AML-193 (cell line): ENCODE measurements around the gene LAMTOR5.

Experiments
- DNase-seq, 2 experiments: peaks; one replicate each; lab custom pipeline; 2025; lab: John Stamatoyannopoulos, UW

LAMTOR5 gene

DNA sequence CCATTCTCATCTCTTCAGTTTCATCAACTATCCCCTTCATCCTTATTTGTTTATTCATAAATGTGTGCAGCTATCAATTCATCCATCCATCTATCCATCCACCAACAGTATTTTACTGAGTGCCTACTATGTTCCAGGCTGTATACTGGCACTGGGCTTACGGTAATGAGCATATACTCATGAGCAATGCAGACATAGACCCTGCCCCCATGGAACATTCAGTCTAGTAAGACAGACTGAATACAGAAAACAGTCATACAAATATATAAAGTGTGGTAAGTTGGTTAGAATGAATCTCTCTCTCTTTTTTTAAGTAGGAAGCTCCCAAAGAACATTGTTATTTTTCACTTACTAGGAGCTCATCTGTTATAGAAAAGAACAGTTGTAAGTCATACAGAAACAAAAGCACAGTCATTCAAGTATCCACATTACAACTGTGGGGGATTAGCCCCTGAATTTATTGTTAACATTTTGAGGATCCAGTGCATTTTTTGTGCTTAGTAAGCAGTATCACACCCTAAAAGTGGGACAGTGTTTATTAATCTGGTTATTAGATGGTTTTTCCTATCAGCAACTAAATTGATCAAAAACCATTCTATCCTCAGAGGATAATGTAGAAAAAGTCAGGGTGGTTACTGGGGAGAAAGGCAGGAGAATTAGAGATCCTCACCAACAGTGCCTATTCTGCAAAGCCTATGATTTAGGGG lies 20.3 kb downstream of the LAMTOR5 start:
- DNase-seq, result no peak

DNA sequence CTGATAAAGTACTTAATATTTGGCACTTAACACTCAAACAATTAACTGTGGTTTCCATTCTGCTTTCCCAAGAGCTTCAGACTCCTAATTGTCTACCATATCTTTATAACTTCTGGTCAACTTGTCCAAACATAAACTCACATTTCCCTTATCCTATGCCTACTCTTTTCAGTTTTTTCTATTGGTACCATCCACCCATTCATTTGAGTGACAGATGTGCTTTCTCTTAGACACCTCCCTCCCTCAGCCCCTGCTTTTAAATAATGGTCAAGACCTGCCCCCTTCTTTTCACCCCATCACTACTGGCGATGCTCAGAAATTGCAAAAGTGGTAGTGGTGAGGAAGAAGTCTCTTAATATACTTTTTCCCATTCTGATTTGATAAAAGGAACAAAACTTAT lies 22.1 kb downstream of the LAMTOR5 start:
- no peak for DNase-seq

DNA sequence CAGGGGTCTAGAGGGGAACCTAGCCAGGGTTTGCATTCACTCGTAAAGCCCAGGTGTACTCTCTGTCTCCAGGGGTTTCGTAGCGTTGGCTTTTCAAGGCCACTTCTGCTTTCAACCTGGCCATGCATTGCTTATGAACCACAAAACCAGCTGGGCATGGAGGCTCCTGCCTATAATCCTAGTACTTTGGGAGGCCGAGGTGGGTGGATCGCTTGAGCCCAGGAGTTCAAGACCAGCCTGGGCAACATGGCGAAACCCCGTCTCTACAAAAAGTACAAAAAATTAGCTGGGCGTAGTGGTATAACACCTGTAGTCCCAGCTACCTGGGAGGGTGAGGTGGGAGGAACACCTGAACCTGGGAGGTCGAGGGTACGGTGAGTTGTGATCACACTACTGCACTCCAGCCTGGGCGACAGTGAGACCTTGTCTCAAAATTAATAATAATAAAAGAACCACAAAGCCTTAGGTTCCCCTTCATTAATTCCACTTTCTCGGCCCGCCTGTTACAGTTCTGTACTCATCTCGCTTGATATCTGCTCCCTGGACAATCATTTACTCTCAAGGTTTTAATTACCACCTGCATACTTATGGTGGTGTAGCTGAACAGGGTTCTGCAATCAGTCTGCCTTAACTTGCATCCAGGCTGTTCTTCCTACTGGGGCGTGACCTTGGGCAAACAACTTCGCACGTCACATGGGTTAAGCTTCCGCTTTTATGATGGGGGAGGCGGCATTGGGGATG lies 22.7 kb downstream of the LAMTOR5 start:
- no peak for DNase-seq

DNA sequence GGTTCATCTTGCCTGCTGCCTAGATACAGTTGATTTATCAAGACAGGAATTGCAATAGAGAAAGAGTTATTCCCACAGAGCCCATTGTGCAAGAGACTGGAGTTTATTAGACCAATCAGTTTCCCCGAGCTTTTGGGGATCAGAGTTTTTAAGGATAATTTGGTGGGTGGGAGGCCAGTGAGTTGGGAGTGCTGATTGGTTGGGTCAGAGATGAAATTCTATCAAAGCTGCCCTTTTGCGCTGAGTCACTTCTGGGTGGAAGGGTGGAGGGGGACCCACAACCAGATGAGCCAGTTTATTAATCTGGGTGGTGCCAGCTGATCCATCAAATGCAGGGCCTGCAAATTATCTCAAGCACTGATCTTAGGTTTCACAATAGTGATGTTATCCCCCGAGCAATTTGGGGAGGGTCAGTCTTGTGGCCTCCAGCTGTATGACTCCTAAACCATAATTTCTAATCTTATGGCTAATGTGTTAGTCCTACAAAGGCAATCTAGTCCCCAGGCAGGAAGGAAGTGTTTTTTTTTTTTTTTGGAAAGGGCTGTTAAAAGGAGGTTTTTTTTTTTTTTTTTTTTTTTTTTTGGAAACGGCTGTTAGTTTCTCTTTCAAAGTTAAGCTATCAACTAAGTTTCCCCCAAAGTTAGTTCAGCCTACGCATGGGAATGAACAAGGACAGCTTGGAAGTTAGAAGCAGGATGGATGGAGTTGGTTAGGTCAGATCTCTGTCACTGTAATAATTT lies 24.1 kb downstream of the LAMTOR5 start:
- DNase-seq, result peak in 1 of 2 experiments; percentile 25

DNA sequence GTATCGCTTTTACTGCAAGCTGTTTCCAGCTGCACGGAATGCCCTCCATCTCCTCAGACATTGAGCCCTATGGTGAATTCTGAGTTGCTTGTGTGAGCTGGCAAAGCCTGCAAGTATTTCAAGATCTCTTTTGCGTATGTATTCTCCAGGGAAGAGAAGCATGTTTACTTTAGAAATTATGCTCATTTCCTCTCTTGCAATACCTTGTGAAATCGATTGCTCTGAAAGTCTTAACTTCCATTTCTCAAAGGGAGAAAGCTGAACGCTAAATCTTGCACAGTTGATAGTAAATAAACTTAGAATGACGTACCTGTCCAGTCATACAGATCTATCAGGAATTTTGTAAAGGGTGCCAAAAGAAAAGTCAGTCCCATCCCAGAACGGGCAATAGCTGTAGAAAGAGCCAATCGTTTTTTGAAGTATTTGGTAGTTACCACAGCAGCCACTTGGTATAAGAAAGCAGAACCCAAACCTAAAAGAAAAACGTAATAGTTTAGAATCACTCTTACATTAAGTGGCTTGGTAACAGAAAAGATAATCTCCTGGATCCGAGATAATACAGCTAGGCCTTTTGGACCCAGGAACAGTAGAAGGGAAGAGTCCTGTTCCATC lies 26.7 kb downstream of the LAMTOR5 start:
- DNase-seq, result peak; percentile 37 to 38

DNA sequence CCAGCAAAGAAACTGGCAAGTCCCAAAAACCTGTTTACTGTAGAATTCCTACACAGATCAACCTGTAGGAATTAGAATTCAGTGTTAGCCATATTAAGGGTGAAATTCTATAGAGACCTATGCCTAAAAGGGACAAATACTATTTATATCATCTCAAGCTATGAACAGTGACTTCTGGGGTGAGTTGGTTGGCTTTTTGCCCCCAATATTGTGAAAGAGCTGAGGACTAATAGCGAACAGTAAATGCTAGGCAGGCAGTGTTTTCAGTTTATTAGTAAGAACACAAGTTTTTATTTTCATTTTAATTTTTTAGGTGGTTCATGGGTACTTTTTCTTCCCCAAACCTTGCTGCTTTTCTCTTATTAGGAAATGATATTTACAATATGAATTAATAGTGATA lies 32.0 kb downstream of the LAMTOR5 start:
- DNase-seq, result no peak

DNA sequence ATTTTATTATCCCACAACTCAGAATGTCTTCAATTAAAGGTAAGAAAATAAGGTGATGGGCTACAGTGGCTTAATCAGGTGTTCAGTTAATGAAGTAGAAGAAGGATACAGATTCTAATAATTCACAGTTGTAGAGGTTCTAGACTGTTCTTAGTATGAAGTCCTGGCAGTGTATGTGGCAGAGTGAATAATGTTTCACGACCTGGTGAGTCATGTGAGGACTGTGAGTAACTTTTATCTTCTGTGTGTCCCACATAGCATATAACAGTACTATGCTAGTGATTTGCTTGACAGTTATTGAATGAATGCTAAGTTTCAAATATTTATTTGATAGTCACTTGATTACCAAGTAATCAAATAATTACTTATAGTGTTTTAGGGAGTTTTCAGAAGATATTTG lies 36.7 kb downstream of the LAMTOR5 start:
- no peak for DNase-seq

DNA sequence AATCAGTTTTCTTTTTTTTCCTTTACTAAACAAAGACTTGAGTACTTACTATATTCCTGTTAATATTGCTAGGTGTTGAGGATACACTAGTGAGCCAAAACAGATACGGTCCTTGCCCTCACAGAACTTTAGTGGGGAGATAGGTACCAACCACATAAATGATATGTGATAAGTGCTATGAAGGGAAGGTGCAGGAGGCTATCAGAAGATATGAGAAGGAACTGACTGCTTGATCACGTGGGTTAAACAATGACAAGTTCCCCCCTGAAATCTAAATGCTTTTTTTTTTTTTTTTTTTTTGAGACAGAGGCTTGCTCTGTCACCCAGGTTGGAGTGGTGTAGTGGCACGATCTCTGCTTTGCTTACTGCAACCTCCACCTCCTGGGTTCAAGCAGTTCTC lies 43.3 kb downstream of the LAMTOR5 start:
- DNase-seq, result no peak

DNA sequence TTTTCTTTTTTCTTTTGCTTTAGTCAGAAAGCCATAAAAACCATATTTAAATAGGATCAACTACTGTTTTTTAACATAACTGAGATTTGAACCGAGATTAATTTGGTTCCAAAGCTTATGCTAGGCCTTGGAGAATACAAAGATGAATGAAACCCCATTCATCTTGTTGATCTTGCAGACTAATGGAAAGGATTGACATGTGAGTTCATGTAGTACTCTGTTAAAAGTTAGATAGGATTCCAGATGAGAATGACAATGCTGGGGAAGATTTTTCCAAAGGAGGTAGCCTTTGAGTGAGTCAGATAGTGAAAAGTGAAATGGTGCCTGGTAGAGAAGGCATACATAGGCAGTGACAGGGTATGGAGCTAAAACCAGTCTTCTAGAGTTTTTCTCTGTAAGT lies 45.6 kb downstream of the LAMTOR5 start:
- DNase-seq, result no peak

DNA sequence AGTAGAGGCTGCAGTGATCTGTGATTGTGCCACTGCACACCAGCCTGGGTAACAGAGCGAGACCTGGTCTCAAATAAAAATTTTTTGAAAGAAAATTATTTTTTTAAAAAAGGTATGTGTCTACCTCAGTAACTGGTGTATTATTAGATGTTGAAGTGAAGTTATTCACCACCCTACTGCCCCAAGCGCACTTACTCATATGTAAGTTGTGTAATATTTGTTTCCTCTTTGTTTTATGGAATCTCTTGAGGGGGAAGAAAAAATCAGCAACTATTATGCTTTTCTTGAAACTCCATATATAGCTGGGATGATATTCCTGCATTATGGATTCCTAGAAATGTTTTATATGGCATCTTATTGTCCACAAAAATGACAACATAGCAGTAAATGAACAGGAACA lies 47.1 kb downstream of the LAMTOR5 start:
- DNase-seq, result no peak

DNA sequence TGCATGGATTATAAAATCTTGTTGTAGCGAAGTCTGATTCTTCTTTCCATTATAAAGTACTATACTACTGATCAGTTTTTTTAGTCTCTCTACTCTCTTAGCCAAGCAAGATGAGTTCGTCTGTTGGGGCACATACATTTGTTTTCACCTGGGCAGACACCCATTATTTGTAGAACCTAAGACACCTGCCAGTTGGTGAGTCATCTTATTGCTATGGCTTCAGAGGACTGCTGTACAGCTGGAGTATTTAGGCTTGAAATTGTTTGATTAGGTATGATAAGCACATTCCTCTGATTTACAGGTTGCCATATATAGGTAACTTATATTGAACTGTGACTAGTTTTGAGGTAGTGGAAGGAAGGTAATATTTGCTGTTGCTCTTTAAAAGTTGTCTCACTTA lies 51.1 kb downstream of the LAMTOR5 start:
- DNase-seq, result no peak

DNA sequence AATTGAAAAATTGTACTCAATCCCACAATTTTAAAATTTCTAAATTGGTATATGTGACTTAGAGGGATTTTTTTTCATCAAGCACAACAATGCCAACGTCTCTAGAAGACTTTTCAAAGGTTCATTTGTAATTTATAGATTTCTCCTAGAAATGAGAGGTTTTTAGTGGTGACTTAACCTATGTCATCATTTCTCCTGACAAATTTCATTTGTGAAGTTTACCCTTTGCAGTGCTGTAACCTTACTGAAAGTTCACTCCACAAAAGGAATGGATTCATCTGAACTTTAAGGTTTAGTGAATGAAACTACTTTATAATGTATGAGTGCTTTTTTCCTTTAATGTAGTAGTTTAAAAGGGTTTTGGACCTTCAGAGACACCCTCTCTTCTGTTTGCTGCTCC lies 52.2 kb downstream of the LAMTOR5 start:
- DNase-seq, result no peak
